ENCODE measurements around the gene TLK1.

- no peak for TF ChIP-seq CTCF (IDR thresholded peaks at IDR 0.05; ENCODE audit: insufficient read depth, low read depth, low read length)
- TF ChIP-seq EZH2 (IDR thresholded peaks at IDR 0.05; ENCODE audit: insufficient read depth, low read length), result no peak
Measured at GRCh38 chr2:170984079-170984478, 176.6 kb downstream of the TLK1 start.

Data from astrocyte (in vitro differentiated cells and primary cell).